ENCODE data around the gene FNBP1L.

DNA sequence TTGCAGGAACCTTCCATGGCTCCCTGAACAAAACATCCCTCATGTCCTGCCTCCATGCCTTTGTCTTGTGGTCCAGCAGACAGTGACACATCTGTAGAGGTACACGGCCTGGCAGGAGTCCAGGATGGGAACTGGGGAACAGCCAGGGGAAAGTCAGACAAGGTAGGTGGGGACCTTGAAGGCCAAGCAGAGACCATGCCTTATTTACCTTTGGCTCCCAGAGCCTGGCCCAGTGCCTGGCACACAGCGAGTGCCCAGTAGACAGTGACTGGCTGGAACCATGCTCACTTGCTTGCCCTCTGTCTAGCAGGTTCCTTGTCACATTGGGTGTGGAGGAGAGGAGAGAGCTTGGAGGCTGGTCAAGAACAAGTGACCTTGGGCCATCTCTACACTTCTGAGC lies 152.7 kb downstream of the FNBP1L start:
- TF ChIP-seq, protein P1, sequence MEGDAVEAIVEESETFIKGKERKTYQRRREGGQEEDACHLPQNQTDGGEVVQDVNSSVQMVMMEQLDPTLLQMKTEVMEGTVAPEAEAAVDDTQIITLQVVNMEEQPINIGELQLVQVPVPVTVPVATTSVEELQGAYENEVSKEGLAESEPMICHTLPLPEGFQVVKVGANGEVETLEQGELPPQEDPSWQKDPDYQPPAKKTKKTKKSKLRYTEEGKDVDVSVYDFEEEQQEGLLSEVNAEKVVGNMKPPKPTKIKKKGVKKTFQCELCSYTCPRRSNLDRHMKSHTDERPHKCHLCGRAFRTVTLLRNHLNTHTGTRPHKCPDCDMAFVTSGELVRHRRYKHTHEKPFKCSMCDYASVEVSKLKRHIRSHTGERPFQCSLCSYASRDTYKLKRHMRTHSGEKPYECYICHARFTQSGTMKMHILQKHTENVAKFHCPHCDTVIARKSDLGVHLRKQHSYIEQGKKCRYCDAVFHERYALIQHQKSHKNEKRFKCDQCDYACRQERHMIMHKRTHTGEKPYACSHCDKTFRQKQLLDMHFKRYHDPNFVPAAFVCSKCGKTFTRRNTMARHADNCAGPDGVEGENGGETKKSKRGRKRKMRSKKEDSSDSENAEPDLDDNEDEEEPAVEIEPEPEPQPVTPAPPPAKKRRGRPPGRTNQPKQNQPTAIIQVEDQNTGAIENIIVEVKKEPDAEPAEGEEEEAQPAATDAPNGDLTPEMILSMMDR (IDR thresholded peaks at IDR 0.05) = no peak
- TF ChIP-seq POLR2A (IDR thresholded peaks at IDR 0.05) = no peak
